HCT116 (cell line): ENCODE data around the gene SLC12A4.

Source experiments
- CEBPB ChIP-seq: IDR thresholded peaks from 2 replicates; pipeline ENCODE4 v1.6.1; 2012; ENCODE audit warnings: low read depth
- CTCF ChIP-seq, 3 experiments: fragments of 200-600 bp in 1 of 3; sonication (generic) in 1 of 3; IDR thresholded peaks in 2 of 3; conservative IDR thresholded peaks in 1 of 3; 2 replicates each; pipeline ENCODE4 v1.5.1; 2012 to 2017; ENCODE audit warnings: low read depth in 2 of 3, low read length in 2 of 3, antibody characterized with exemption in 1 of 3, borderline replicate concordance in 1 of 3, control low read depth in 1 of 3, mild to moderate bottlenecking in 1 of 3, mixed read lengths in 1 of 3, mixed run types in 1 of 3, moderate library complexity in 1 of 3; ENCODE audit not compliant: insufficient read depth in 1 of 3
- EGR1 ChIP-seq: IDR thresholded peaks from 2 replicates; pipeline ENCODE4 v1.6.1; 2012; ENCODE audit warnings: low read depth
- EZH2 ChIP-seq: fragments of 200-600 bp; sonication (generic); IDR thresholded peaks from 2 replicates; pipeline ENCODE4 v1.6.1; 2017; ENCODE audit warnings: antibody characterized with exemption, mixed run types
- POLR2AphosphoS5 ChIP-seq: IDR thresholded peaks from 2 replicates; pipeline ENCODE4 v1.6.1; 2011; ENCODE audit warnings: mild to moderate bottlenecking, low read depth, low read length, moderate library complexity
- RAD21 ChIP-seq: IDR thresholded peaks from 2 replicates; pipeline ENCODE4 v1.6.1; 2012; ENCODE audit warnings: low read depth, mild to moderate bottlenecking
- REST ChIP-seq: IDR thresholded peaks from 2 replicates; pipeline ENCODE4 v1.6.1; 2012; ENCODE audit warnings: low read depth
- ZNF274 ChIP-seq: fragments of 200-500 bp; sonication (Bioruptor generic); IDR thresholded peaks from 2 replicates; pipeline ENCODE4 v1.6.1; 2014; ENCODE audit warnings: mild to moderate bottlenecking, low read depth, low read length, inconsistent platforms

GRCh38 chr16:67933805-67934204, 34.6 kb downstream of the SLC12A4 start:
- TF ChIP-seq EZH2 (no peak), CTCF (IDR thresholded peaks at IDR 0.05 in 2 of 3, conservative IDR thresholded peaks at IDR 0.05 in 1 of 3; ENCODE audit: borderline replicate concordance in 1 of 3, insufficient read depth in 1 of 3, low read depth in 2 of 3, low read length in 2 of 3) (no peak), POLR2AphosphoS5 (no peak), REST (no peak), RAD21 (no peak), EGR1 (no peak), CEBPB (no peak), ZNF274 (no peak)
